ENCODE measurements around the gene ZFHX3. TPM values are rescaled to one million over a fixed set of nuclear protein-coding genes. Genes with fewer than 3 reads are reported as not detected.
A peak's percentile ranks its signal among the peaks of the same experiment; 100 is the strongest.
"Not testable (repeated sequence)": the region's sequence is repeated elsewhere in the genome, so short reads cannot be mapped to it uniquely, and the experiment has no call there.

Gene ZFHX3
- total and polyA plus RNA-seq, 7 experiments from 2014 or later: 0.09 to 9.8 (median 1.7) TPM

DNA sequence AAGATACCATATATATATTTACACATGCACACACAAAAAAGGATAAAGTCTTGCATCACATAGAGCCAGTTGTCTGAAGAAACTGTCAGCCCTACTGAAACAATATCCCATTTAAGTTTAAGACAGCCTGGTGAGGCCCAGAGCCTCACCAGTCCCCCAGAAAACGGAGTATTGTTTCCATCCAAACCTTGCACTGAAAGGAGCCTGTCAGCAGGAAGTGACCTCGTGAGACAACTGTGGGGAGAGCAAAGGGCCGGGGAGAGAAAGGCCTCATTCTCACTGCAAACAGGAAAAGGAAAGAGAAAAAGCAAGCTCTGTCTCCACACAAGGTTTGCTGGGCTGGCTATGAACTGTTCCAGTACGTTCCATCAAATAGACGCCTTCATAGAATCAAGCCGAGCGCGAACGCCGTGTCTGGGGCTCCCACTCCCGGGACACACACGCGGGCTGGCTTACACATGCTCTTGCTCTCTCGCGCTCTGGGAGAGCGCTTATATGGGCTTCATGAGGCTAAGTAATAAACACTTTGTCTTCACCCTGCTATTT is 44.4 kb upstream of the ZFHX3 start:
- ATAC-seq (no peak), DNase-seq (peak in 2 of 9 donors; percentile 9 to 14)
- H3K27me3 Mint-ChIP-seq: peaks cover 0 to 5% (median 0%) of the 10 kb centered on the region in 5 donors
- intact Hi-C loops (cut with micrococcal nuclease): no loop called here
- Histone ChIP-seq H3K27me3 (ENCODE audit: control insufficient read depth in 2 of 2, insufficient read depth in 2 of 2, low read length in 2 of 2) (no peaks in the 10 kb centered on the region), H3K9me3 (ENCODE audit: control insufficient read depth in 2 of 3, low read length in 3 of 3) (no peaks in the 10 kb centered on the region), H3K36me3 (ENCODE audit: control insufficient read depth in 2 of 3, insufficient read depth in 3 of 3, low read length in 3 of 3) (no peaks in the 10 kb centered on the region), H3K27ac (ENCODE audit: low read depth, low read length) (peak overlapping the region; percentile 7), H3K4me1 (ENCODE audit: control insufficient read depth in 2 of 2, insufficient read depth in 2 of 2, low read length in 2 of 2) (no peaks in the 10 kb centered on the region), H3K4me3 (ENCODE audit: low read length) (no peak overlapping the region)
- ChIA-PET POLR2A (no interaction called here), CTCF (no interaction called here)
- H3K4me3 Mint-ChIP-seq: peak overlapping the region in 3 of 10 donors; percentile 21 to 58 (median 56)
- H3K36me3 Mint-ChIP-seq: no peaks in the 10 kb centered on the region
- peaks cover 3 to 14% (median 9%) of the 10 kb centered on the region in 7 donors for H3K4me1 Mint-ChIP-seq
- peak overlapping the region in 8 of 9 donors; percentile 59 to 93 (median 77) for H3K27ac Mint-ChIP-seq
- peaks cover 0 to 1% (median 0%) of the 10 kb centered on the region in 11 donors for H3K9me3 Mint-ChIP-seq

DNA sequence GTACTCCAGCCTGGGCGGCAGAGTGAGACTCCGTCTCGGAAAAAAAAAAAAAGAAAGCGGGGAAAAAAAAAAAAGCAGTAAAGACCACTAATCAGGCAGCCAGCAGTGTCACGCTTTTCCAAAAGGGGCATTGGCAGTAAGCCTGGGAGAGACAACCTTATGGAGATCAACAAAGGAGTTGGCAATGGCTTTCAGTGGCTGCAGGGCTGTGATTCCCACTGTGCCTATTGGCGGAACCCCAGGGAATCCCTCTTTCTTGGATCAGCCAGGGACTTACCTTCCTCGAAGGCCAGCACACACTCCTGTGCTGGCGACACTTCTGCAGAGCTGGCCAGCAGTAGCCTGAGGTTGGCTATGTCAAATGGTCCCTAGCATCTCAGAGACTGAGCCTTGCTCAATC is 43.2 kb upstream of the ZFHX3 start:
- Histone ChIP-seq H3K27ac (ENCODE audit: low read depth, low read length) (no peak overlapping the region), H3K27me3 (ENCODE audit: control insufficient read depth in 2 of 2, insufficient read depth in 2 of 2, low read length in 2 of 2) (no peaks in the 10 kb centered on the region), H3K4me3 (ENCODE audit: low read length) (no peak overlapping the region), H3K4me1 (ENCODE audit: control insufficient read depth in 2 of 2, insufficient read depth in 2 of 2, low read length in 2 of 2) (no peaks in the 10 kb centered on the region), H3K9me3 (ENCODE audit: control insufficient read depth in 2 of 3, low read length in 3 of 3) (no peaks in the 10 kb centered on the region), H3K36me3 (ENCODE audit: control insufficient read depth in 2 of 3, insufficient read depth in 3 of 3, low read length in 3 of 3) (no peaks in the 10 kb centered on the region)
- ATAC-seq: no peak
- ChIA-PET CTCF (no interaction called here), POLR2A (no interaction called here)
- peaks cover 0 to 3% (median 0%) of the 10 kb centered on the region in 11 donors for H3K9me3 Mint-ChIP-seq
- no peak overlapping the region for H3K4me3 Mint-ChIP-seq
- no peaks in the 10 kb centered on the region for H3K36me3 Mint-ChIP-seq
- peaks cover 0 to 5% (median 0%) of the 10 kb centered on the region in 5 donors for H3K27me3 Mint-ChIP-seq
- H3K4me1 Mint-ChIP-seq: peaks cover 5 to 14% (median 9%) of the 10 kb centered on the region in 7 donors
- DNase-seq: no peak
- H3K27ac Mint-ChIP-seq: no peak overlapping the region
- intact Hi-C loops (cut with micrococcal nuclease): no loop called here

DNA sequence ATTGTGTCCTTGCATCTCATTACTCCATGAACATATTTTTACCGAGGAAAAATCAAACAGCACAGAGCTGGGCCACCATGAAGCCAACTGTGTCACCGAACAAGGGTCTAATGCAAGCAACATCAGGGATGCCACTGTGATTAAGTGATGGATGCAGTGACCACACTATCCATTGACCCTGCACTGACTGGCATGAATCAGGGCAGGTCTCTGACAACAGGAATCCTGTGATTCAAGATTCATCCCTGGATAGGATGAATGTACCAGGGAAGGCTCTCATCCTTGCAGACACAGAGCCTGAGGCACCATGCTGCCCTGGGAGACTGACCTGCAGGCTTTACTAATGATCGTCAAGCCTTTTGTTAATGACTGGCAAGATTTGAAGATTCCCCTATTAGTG is 41.5 kb upstream of the ZFHX3 start:
- POLR2A ChIA-PET: no interaction called here
- no peak overlapping the region for H3K27ac Mint-ChIP-seq

DNA sequence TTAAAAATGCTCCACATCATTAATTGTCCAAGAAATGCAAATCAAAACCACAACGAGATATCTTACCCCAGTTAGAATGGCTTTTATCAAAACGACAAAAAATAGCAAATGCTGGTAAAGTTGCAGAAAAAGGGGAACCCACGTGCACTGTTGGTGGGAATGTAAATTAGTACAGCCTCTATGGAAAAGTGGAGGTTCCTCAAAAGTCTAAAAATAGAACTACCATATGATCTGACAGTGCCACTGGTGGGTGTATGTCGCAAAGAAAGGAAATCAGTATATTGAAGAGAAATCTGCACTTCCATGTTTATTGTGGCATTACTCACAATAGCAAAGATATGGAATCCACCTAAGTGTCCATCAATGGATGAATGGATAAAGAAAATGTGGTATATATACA is 38.2 kb upstream of the ZFHX3 start:
- peaks cover 0 to 4% (median 0%) of the 10 kb centered on the region in 5 donors for H3K36me3 Mint-ChIP-seq
- no peak overlapping the region for H3K4me3 ChIP-seq (ENCODE audit: low read length)
- intact Hi-C loops (cut with micrococcal nuclease): no loop called here
- no peak overlapping the region for H3K27ac Mint-ChIP-seq
- H3K4me1 Mint-ChIP-seq: peaks cover 0 to 5% (median 0%) of the 10 kb centered on the region in 7 donors
- no peaks in the 10 kb centered on the region for H3K36me3 ChIP-seq (ENCODE audit: control insufficient read depth in 2 of 3, insufficient read depth in 3 of 3, low read length in 3 of 3)
- peaks cover 0 to 21% (median 5%) of the 10 kb centered on the region in 11 donors for H3K9me3 Mint-ChIP-seq
- H3K9me3 ChIP-seq (ENCODE audit: control insufficient read depth in 2 of 3, low read length in 3 of 3): no peaks in the 10 kb centered on the region
- H3K27me3 ChIP-seq (ENCODE audit: control insufficient read depth in 2 of 2, insufficient read depth in 2 of 2, low read length in 2 of 2): no peaks in the 10 kb centered on the region
- no peak for DNase-seq
- H3K27ac ChIP-seq (ENCODE audit: low read depth, low read length): no peak overlapping the region
- H3K4me1 ChIP-seq (ENCODE audit: control insufficient read depth in 2 of 2, insufficient read depth in 2 of 2, low read length in 2 of 2): no peaks in the 10 kb centered on the region
- no peak overlapping the region for H3K4me3 Mint-ChIP-seq
- POLR2A ChIA-PET: no interaction called here
- H3K27me3 Mint-ChIP-seq: peaks cover 2 to 17% (median 11%) of the 10 kb centered on the region in 5 donors
- peak; percentile 48 for ATAC-seq
- CTCF ChIA-PET: no interaction called here

More for the DNA sequence above, 41.5 kb upstream of the ZFHX3 start:
- Mint-ChIP-seq H3K4me1 (peaks cover 5 to 14% (median 9%) of the 10 kb centered on the region in 7 donors), H3K36me3 (no peaks in the 10 kb centered on the region), H3K9me3 (peaks cover 0 to 15% (median 2%) of the 10 kb centered on the region in 11 donors), H3K27me3 (peaks cover 0 to 11% (median 5%) of the 10 kb centered on the region in 5 donors), H3K4me3 (no peak overlapping the region)
- ATAC-seq: no peak
- Histone ChIP-seq H3K27ac (ENCODE audit: low read depth, low read length) (no peak overlapping the region), H3K4me3 (ENCODE audit: low read length) (no peak overlapping the region), H3K9me3 (ENCODE audit: control insufficient read depth in 2 of 3, low read length in 3 of 3) (no peaks in the 10 kb centered on the region), H3K36me3 (ENCODE audit: control insufficient read depth in 2 of 3, insufficient read depth in 3 of 3, low read length in 3 of 3) (no peaks in the 10 kb centered on the region), H3K27me3 (ENCODE audit: control insufficient read depth in 2 of 2, insufficient read depth in 2 of 2, low read length in 2 of 2) (no peaks in the 10 kb centered on the region), H3K4me1 (ENCODE audit: control insufficient read depth in 2 of 2, insufficient read depth in 2 of 2, low read length in 2 of 2) (no peaks in the 10 kb centered on the region)
- intact Hi-C loops (cut with micrococcal nuclease): no loop called here
- CTCF ChIA-PET: no interaction called here
- DNase-seq: no peak

DNA sequence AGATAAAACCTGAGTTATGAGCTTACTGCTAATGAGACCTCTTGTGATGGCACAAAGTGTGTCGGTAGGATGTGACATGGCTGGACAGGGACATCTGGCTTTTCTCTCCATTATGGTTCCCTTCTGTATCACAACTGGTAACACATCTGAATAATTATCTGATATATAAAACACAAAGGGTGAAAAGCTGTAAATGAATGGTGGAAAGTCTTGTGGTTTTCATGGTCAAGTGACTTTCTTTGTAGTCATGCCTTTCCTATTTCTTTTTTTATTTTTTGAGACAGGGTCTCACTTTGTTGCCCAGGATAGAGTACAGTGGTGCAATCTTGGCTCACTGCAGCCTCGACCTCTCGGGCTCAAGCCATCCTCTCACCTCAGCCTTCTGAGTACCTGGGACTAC is 35.3 kb upstream of the ZFHX3 start:
- ATAC-seq: no peak
- no peak overlapping the region for H3K27ac ChIP-seq (ENCODE audit: low read depth, low read length)
- no peak overlapping the region for H3K27ac Mint-ChIP-seq

DNA sequence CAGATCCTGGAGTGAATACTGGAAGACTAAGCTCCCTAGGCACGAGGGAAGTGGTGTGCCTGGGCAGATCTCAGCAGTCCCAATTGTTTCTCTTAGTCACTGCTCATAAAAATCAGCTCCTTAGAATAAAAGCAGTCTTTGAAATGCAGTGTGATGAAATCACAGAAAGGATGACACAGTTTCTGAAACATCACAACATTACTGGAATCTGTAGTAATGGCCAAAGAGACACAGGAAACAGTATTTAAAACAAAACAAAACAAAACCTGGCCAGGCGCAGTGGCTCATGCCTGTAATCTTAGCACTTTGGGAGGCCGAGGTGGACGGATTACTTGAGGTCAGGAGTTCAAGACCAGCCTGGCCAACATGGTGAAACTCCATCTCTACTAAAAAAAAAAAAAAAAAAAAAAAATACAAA is 34.7 kb upstream of the ZFHX3 start:
- CTCF ChIA-PET; H3K27ac ChIP-seq (ENCODE audit: low read depth, low read length); H3K36me3 ChIP-seq (ENCODE audit: control insufficient read depth in 2 of 3, insufficient read depth in 3 of 3, low read length in 3 of 3); intact Hi-C loops (cut with micrococcal nuclease); H3K9me3 ChIP-seq (ENCODE audit: control insufficient read depth in 2 of 3, low read length in 3 of 3); H3K4me3 ChIP-seq (ENCODE audit: low read length); DNase-seq; POLR2A ChIA-PET; H3K27ac Mint-ChIP-seq; H3K36me3 Mint-ChIP-seq; H3K27me3 ChIP-seq (ENCODE audit: control insufficient read depth in 2 of 2, insufficient read depth in 2 of 2, low read length in 2 of 2); H3K4me3 Mint-ChIP-seq; H3K4me1 ChIP-seq (ENCODE audit: control insufficient read depth in 2 of 2, insufficient read depth in 2 of 2, low read length in 2 of 2); H3K4me1 Mint-ChIP-seq: not testable (repeated sequence)
- peaks cover 0 to 21% (median 5%) of the 10 kb centered on the region in 11 donors for H3K9me3 Mint-ChIP-seq
- peak; percentile 44 for ATAC-seq
- H3K27me3 Mint-ChIP-seq: peaks cover 2 to 19% (median 14%) of the 10 kb centered on the region in 5 donors

More for the DNA sequence above, 35.3 kb upstream of the ZFHX3 start:
- Mint-ChIP-seq H3K27me3 (peaks cover 2 to 18% (median 14%) of the 10 kb centered on the region in 5 donors), H3K9me3 (peaks cover 0 to 21% (median 5%) of the 10 kb centered on the region in 11 donors), H3K4me1 (peaks cover 0 to 9% (median 0%) of the 10 kb centered on the region in 7 donors), H3K4me3 (no peak overlapping the region), H3K36me3 (peaks cover 0 to 4% (median 0%) of the 10 kb centered on the region in 5 donors)
- Histone ChIP-seq H3K36me3 (ENCODE audit: control insufficient read depth in 2 of 3, insufficient read depth in 3 of 3, low read length in 3 of 3) (no peaks in the 10 kb centered on the region), H3K9me3 (ENCODE audit: control insufficient read depth in 2 of 3, low read length in 3 of 3) (no peaks in the 10 kb centered on the region), H3K4me1 (ENCODE audit: control insufficient read depth in 2 of 2, insufficient read depth in 2 of 2, low read length in 2 of 2) (no peaks in the 10 kb centered on the region), H3K27me3 (ENCODE audit: control insufficient read depth in 2 of 2, insufficient read depth in 2 of 2, low read length in 2 of 2) (no peaks in the 10 kb centered on the region), H3K4me3 (ENCODE audit: low read length) (no peak overlapping the region)
- ChIA-PET POLR2A (no interaction called here), CTCF (no interaction called here)
- intact Hi-C loops (cut with micrococcal nuclease): no loop called here
- DNase-seq: no peak

DNA sequence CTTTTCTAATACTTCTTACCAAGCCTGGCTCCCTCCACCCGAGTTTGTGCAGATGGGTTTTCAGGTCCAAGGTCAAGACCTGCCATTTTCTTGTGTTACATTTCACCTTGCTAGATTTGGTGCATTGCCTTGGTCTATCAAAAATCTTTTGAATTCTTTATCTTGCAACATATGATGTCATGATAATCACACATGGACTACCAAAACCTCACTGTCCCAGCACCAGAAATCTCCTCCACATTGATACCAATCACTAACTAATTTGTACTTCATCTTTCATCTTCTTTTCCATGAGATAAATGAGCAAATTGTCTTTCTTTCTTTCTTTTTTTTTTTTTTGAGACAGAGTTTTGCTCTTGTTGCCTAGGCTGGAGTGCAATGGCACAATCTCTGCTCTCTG is 33.0 kb upstream of the ZFHX3 start:
- Mint-ChIP-seq H3K9me3 (peaks cover 0 to 16% (median 5%) of the 10 kb centered on the region in 11 donors), H3K4me1 (peaks cover 0 to 3% (median 0%) of the 10 kb centered on the region in 7 donors), H3K4me3 (no peak overlapping the region), H3K27ac (no peak overlapping the region), H3K27me3 (peaks cover 5 to 24% (median 14%) of the 10 kb centered on the region in 5 donors), H3K36me3 (peaks cover 0 to 4% (median 0%) of the 10 kb centered on the region in 5 donors)
- intact Hi-C loops (cut with micrococcal nuclease): no loop called here
- H3K4me3 ChIP-seq (ENCODE audit: low read length): no peak overlapping the region
- H3K9me3 ChIP-seq (ENCODE audit: control insufficient read depth in 2 of 3, low read length in 3 of 3): no peaks in the 10 kb centered on the region
- H3K36me3 ChIP-seq (ENCODE audit: control insufficient read depth in 2 of 3, insufficient read depth in 3 of 3, low read length in 3 of 3): no peaks in the 10 kb centered on the region
- no peaks in the 10 kb centered on the region for H3K4me1 ChIP-seq (ENCODE audit: control insufficient read depth in 2 of 2, insufficient read depth in 2 of 2, low read length in 2 of 2)
- ChIA-PET CTCF (no interaction called here), POLR2A (no interaction called here)
- ATAC-seq (no peak), DNase-seq (no peak)
- no peaks in the 10 kb centered on the region for H3K27me3 ChIP-seq (ENCODE audit: control insufficient read depth in 2 of 2, insufficient read depth in 2 of 2, low read length in 2 of 2)
- H3K27ac ChIP-seq (ENCODE audit: low read depth, low read length): no peak overlapping the region

Measured in naive thymus-derived CD4-positive, alpha-beta T cell (primary cell).